ENCODE results near the gene VTI1A. TPM values are rescaled to one million over a fixed set of nuclear protein-coding genes. Genes with fewer than 3 reads are reported as not detected.

VTI1A gene
- total and polyA plus RNA-seq, 2 experiments from 2014 or later, result 26.8 to 31.0 TPM

DNA sequence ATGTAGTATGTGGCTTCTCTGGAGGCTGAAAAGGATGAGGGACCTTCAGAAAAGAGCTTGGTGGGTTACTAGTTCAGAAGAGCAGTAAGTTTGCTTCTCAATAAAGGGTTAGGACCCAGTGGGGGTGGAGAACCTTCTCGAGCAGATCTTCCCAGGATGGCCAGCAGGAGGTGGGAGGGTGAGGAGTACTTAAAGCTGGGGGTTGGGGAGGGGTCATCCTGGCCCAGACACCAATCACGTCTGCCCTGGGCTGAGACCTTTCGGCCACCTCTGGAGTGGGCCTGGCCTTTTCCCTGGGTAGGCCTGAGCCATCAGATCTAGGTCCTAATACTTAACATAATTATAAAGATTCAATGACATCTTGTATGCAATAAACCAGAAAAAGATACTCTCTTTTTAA, 354.0 kb downstream of the VTI1A start:
- Mint-ChIP-seq H3K27me3 (ENCODE audit: insufficient read depth, low read depth, poor library complexity) (peaks cover 16% of the 10 kb centered on the region), H3K4me3 (no peak overlapping the region), H3K4me1 (peaks cover 47% of the 10 kb centered on the region), H3K9me3 (no peaks in the 10 kb centered on the region), H3K27ac (no peak overlapping the region), H3K36me3 (ENCODE audit: low read depth) (no peaks in the 10 kb centered on the region)
- H3K27ac ChIP-seq (ENCODE audit: low read depth), result no peak overlapping the region
- no peaks in the 10 kb centered on the region for H3K27me3 ChIP-seq (ENCODE audit: insufficient read depth)
- H3K4me1 ChIP-seq (ENCODE audit: insufficient read depth), result peaks cover 33% of the 10 kb centered on the region
- TF ChIP-seq, protein P1, sequence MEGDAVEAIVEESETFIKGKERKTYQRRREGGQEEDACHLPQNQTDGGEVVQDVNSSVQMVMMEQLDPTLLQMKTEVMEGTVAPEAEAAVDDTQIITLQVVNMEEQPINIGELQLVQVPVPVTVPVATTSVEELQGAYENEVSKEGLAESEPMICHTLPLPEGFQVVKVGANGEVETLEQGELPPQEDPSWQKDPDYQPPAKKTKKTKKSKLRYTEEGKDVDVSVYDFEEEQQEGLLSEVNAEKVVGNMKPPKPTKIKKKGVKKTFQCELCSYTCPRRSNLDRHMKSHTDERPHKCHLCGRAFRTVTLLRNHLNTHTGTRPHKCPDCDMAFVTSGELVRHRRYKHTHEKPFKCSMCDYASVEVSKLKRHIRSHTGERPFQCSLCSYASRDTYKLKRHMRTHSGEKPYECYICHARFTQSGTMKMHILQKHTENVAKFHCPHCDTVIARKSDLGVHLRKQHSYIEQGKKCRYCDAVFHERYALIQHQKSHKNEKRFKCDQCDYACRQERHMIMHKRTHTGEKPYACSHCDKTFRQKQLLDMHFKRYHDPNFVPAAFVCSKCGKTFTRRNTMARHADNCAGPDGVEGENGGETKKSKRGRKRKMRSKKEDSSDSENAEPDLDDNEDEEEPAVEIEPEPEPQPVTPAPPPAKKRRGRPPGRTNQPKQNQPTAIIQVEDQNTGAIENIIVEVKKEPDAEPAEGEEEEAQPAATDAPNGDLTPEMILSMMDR (conservative IDR thresholded peaks at IDR 0.05; ENCODE audit: low read depth in 2 of 2), result peak in 1 of 2 experiments; percentile 11; a peak in 2 of 4 replicates
- TF ChIP-seq, protein P2, sequence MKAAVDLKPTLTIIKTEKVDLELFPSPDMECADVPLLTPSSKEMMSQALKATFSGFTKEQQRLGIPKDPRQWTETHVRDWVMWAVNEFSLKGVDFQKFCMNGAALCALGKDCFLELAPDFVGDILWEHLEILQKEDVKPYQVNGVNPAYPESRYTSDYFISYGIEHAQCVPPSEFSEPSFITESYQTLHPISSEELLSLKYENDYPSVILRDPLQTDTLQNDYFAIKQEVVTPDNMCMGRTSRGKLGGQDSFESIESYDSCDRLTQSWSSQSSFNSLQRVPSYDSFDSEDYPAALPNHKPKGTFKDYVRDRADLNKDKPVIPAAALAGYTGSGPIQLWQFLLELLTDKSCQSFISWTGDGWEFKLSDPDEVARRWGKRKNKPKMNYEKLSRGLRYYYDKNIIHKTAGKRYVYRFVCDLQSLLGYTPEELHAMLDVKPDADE (IDR thresholded peaks at IDR 0.05), result no peak
- TF ChIP-seq CREB1 (CRISPR knock-in tag; IDR thresholded peaks at IDR 0.05; ENCODE audit: low read depth), result no peak
- no peak for TF ChIP-seq ZNF114 (CRISPR knock-in tag; IDR thresholded peaks at IDR 0.05)
- TF ChIP-seq EZH2phosphoT487 (IDR thresholded peaks at IDR 0.05; ENCODE audit: unreplicated experiment), result no peak
- H3K36me3 ChIP-seq (ENCODE audit: insufficient read depth), result no peaks in the 10 kb centered on the region
- no peak for ATAC-seq
- DNase-seq (ENCODE audit: low spot score), result peak; percentile 43
- H3K79me2 ChIP-seq (replicated peaks; ENCODE audit: insufficient read depth), result no peaks in the 10 kb centered on the region
- no peak overlapping the region for H2AFZ ChIP-seq
- no peak overlapping the region for H3K4me3 ChIP-seq
- H4K20me1 ChIP-seq (replicated peaks; ENCODE audit: insufficient read depth), result no peaks in the 10 kb centered on the region
- H3F3A ChIP-seq (replicated peaks; ENCODE audit: low read depth), result no peaks in the 10 kb centered on the region
- H3K4me2 ChIP-seq, result no peak overlapping the region
- no peaks in the 10 kb centered on the region for H3K9me2 ChIP-seq (ENCODE audit: insufficient read depth)

DNA sequence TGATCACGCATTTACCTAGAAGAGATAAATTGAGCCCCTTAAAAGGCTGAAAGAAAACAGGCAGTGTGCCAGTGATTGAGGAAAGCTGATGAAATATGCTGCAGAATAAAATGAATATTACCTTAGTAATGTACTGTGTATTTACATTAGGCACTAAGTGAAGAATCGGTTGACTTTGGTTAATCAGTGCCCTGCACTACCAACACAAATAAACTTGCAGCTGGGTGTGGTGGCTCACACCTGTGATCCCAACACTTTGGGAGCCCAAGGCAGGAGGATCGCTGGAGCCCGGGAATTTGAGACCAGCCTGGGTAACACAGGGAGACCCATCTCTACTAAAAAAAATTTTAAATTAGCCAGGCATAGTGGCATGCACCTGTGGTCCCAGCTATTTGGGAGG, 354.7 kb downstream of the VTI1A start:
- H3K4me2 ChIP-seq, result no peak overlapping the region
- no peaks in the 10 kb centered on the region for H4K20me1 ChIP-seq (replicated peaks; ENCODE audit: insufficient read depth)
- no peak overlapping the region for H2AFZ ChIP-seq
- H3F3A ChIP-seq (replicated peaks; ENCODE audit: low read depth), result no peaks in the 10 kb centered on the region
- no peaks in the 10 kb centered on the region for H3K79me2 ChIP-seq (replicated peaks; ENCODE audit: insufficient read depth)
- no peak overlapping the region for H3K4me3 ChIP-seq
- H3K9me3 Mint-ChIP-seq, result no peaks in the 10 kb centered on the region
- peaks cover 16% of the 10 kb centered on the region for H3K27me3 Mint-ChIP-seq (ENCODE audit: insufficient read depth, low read depth, poor library complexity)
- peaks cover 43% of the 10 kb centered on the region for H3K4me1 Mint-ChIP-seq
- H3K27ac Mint-ChIP-seq, result no peak overlapping the region
- H3K36me3 Mint-ChIP-seq (ENCODE audit: low read depth), result no peaks in the 10 kb centered on the region
- no peaks in the 10 kb centered on the region for H3K9me2 ChIP-seq (ENCODE audit: insufficient read depth)
- ATAC-seq (no peak), DNase-seq (ENCODE audit: low spot score) (no peak)
- H3K4me3 Mint-ChIP-seq, result no peak overlapping the region
- H3K27me3 ChIP-seq (ENCODE audit: insufficient read depth), result no peaks in the 10 kb centered on the region
- peaks cover 28% of the 10 kb centered on the region for H3K4me1 ChIP-seq (ENCODE audit: insufficient read depth)
- no peaks in the 10 kb centered on the region for H3K36me3 ChIP-seq (ENCODE audit: insufficient read depth)
- no peak overlapping the region for H3K27ac ChIP-seq (ENCODE audit: low read depth)
- TF ChIP-seq, protein P2 (IDR thresholded peaks at IDR 0.05), result no peak
- TF ChIP-seq STAT1 (IDR thresholded peaks at IDR 0.05; ENCODE audit: unreplicated experiment), result no peak
- no peak for TF ChIP-seq JUNB (IDR thresholded peaks at IDR 0.05; ENCODE audit: unreplicated experiment)
- TF ChIP-seq, protein P3, sequence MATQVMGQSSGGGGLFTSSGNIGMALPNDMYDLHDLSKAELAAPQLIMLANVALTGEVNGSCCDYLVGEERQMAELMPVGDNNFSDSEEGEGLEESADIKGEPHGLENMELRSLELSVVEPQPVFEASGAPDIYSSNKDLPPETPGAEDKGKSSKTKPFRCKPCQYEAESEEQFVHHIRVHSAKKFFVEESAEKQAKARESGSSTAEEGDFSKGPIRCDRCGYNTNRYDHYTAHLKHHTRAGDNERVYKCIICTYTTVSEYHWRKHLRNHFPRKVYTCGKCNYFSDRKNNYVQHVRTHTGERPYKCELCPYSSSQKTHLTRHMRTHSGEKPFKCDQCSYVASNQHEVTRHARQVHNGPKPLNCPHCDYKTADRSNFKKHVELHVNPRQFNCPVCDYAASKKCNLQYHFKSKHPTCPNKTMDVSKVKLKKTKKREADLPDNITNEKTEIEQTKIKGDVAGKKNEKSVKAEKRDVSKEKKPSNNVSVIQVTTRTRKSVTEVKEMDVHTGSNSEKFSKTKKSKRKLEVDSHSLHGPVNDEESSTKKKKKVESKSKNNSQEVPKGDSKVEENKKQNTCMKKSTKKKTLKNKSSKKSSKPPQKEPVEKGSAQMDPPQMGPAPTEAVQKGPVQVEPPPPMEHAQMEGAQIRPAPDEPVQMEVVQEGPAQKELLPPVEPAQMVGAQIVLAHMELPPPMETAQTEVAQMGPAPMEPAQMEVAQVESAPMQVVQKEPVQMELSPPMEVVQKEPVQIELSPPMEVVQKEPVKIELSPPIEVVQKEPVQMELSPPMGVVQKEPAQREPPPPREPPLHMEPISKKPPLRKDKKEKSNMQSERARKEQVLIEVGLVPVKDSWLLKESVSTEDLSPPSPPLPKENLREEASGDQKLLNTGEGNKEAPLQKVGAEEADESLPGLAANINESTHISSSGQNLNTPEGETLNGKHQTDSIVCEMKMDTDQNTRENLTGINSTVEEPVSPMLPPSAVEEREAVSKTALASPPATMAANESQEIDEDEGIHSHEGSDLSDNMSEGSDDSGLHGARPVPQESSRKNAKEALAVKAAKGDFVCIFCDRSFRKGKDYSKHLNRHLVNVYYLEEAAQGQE (IDR thresholded peaks at IDR 0.05; ENCODE audit: unreplicated experiment), result no peak
- no peak for TF ChIP-seq ZNF331 (CRISPR knock-in tag; IDR thresholded peaks at IDR 0.05; ENCODE audit: low read depth)
- TF ChIP-seq CREB1 (CRISPR knock-in tag; IDR thresholded peaks at IDR 0.05; ENCODE audit: low read depth), result no peak
- TF ChIP-seq, protein P1 (conservative IDR thresholded peaks at IDR 0.05; ENCODE audit: low read depth in 2 of 2), result no peak
- TF ChIP-seq POLR2AphosphoS5 (IDR thresholded peaks at IDR 0.05; ENCODE audit: low read depth), result no peak
- TF ChIP-seq EZH2 (IDR thresholded peaks at IDR 0.05; ENCODE audit: low read depth, unreplicated experiment), result no peak
- no peak for TF ChIP-seq NANOG (IDR thresholded peaks at IDR 0.05; ENCODE audit: borderline replicate concordance)
- TF ChIP-seq EZH2phosphoT487 (IDR thresholded peaks at IDR 0.05; ENCODE audit: unreplicated experiment), result no peak
- no peak for TF ChIP-seq ZNF114 (CRISPR knock-in tag; IDR thresholded peaks at IDR 0.05)
